ENCODE results near the gene ANKRD55.
A peak's percentile ranks its signal among the peaks of the same experiment; 100 is the strongest.
"Not testable (repeated sequence)": the region's sequence is repeated elsewhere in the genome, so short reads cannot be mapped to it uniquely, and the experiment has no call there.

ANKRD55 gene

GRCh38 chr5:56142614-56143372, 90.3 kb downstream of the ANKRD55 start:
- Mint-ChIP-seq H3K4me3 (no peak overlapping the region), H3K27ac (no peak overlapping the region), H3K4me1 (ENCODE audit: low read depth) (peaks cover 16% of the 10 kb centered on the region), H3K27me3 (no peaks in the 10 kb centered on the region), H3K9me3 (no peaks in the 10 kb centered on the region), H3K36me3 (ENCODE audit: low read depth) (no peaks in the 10 kb centered on the region)

DNA sequence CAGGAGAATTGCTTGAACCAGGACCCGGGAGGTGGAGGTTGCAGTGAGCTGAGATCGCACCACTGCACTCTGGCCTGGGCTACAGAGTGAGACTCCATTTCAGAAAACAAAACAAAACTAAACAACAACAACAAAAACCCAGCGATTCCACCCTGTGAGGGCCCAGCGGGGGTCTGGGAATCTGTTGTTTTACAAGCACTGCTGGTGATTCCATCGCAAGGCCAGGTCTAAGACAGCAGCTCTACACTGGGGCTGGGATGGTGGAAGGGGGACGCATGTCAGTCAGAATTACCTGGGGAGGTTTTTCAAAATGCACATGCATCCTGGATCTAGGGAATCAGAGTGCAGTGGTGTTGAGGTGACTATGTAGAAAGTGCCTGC, 90.9 kb downstream of the ANKRD55 start:
- H3K4me1 Mint-ChIP-seq (ENCODE audit: low read depth) = peaks cover 19% of the 10 kb centered on the region
- H3K27ac Mint-ChIP-seq = no peak overlapping the region
- no peaks in the 10 kb centered on the region for H3K27me3 Mint-ChIP-seq
- no peaks in the 10 kb centered on the region for H3K9me3 Mint-ChIP-seq
- no peaks in the 10 kb centered on the region for H3K36me3 Mint-ChIP-seq (ENCODE audit: low read depth)
- no peak overlapping the region for H3K4me3 Mint-ChIP-seq

DNA sequence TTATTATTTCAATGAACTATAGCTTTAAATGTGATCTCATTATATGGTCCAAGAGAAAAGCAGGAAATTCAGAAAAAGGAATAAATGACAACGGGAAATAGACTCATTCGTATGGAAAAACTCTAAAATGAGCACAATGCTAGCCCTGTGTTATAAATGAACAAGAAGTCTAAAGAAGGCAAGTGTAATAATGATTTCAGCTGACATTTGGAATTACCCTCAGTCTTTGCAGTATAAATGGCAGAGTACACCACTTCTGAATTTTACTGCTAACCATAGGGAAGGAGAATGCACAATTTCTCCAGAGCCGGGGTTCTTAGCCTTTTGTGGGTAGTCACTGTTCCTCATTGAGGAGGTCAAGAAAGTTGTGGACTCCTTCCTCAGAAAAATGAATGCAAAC, 93.1 kb downstream of the ANKRD55 start:
- H3K9me3 Mint-ChIP-seq = no peaks in the 10 kb centered on the region
- H3K27me3 Mint-ChIP-seq = no peaks in the 10 kb centered on the region
- H3K4me3 Mint-ChIP-seq = no peak overlapping the region
- H3K4me1 Mint-ChIP-seq (ENCODE audit: low read depth) = peaks cover 20% of the 10 kb centered on the region
- no peak overlapping the region for H3K27ac Mint-ChIP-seq
- H3K36me3 Mint-ChIP-seq (ENCODE audit: low read depth) = no peaks in the 10 kb centered on the region

- no peak overlapping the region for H3K27ac Mint-ChIP-seq
- H3K4me3 Mint-ChIP-seq = no peak overlapping the region
- H3K27me3 Mint-ChIP-seq = no peaks in the 10 kb centered on the region
- H3K9me3 Mint-ChIP-seq = peaks cover 6% of the 10 kb centered on the region
- no peaks in the 10 kb centered on the region for H3K36me3 Mint-ChIP-seq (ENCODE audit: low read depth)
- peaks cover 28% of the 10 kb centered on the region for H3K4me1 Mint-ChIP-seq (ENCODE audit: low read depth)
These were observed 102.5 kb downstream of the ANKRD55 start for GRCh38 chr5:56130664-56131063.

GRCh38 chr5:56129288-56129687, 103.8 kb downstream of the ANKRD55 start:
- Mint-ChIP-seq H3K4me3 (no peak overlapping the region), H3K4me1 (ENCODE audit: low read depth) (peaks cover 33% of the 10 kb centered on the region), H3K9me3 (peaks cover 6% of the 10 kb centered on the region), H3K27me3 (no peaks in the 10 kb centered on the region), H3K36me3 (ENCODE audit: low read depth) (no peaks in the 10 kb centered on the region), H3K27ac (no peak overlapping the region)

DNA sequence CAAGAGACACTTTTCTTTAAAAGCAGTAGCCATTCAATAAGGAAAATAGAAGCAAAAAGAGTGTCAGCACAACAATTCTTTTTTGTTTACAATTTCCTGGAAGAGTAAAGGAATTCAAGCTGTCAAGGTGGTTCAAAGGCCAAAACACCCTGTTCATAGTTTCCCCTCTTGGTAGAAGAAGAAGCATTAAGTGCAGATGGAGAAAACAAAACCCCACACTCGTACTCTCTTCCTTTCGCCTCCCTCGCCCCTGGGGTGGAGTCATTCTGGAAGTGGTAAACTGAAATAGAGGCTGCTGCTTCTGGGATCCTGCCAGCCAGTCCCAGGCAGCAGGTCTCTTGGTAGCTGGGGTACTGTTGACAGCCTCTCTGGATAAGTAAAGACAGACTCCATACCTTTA, 105.0 kb downstream of the ANKRD55 start:
- H3K27me3 Mint-ChIP-seq = no peaks in the 10 kb centered on the region
- H3K27ac Mint-ChIP-seq = peak overlapping the region; percentile 62
- peaks cover 6% of the 10 kb centered on the region for H3K9me3 Mint-ChIP-seq
- H3K4me3 Mint-ChIP-seq = peak overlapping the region; percentile 7
- peaks cover 43% of the 10 kb centered on the region for H3K4me1 Mint-ChIP-seq (ENCODE audit: low read depth)
- no peaks in the 10 kb centered on the region for H3K36me3 Mint-ChIP-seq (ENCODE audit: low read depth)

GRCh38 chr5:56126487-56127179, 106.5 kb downstream of the ANKRD55 start:
- Mint-ChIP-seq H3K27me3 (no peaks in the 10 kb centered on the region), H3K4me3 (peak overlapping the region; percentile 5), H3K9me3 (peaks cover 6% of the 10 kb centered on the region), H3K36me3 (ENCODE audit: low read depth) (no peaks in the 10 kb centered on the region), H3K4me1 (ENCODE audit: low read depth) (peaks cover 43% of the 10 kb centered on the region), H3K27ac (peak overlapping the region; percentile 12)

GRCh38 chr5:56123531-56124243, 109.4 kb downstream of the ANKRD55 start:
- Mint-ChIP-seq H3K27me3 (no peaks in the 10 kb centered on the region), H3K4me1 (ENCODE audit: low read depth) (peaks cover 43% of the 10 kb centered on the region), H3K4me3 (no peak overlapping the region), H3K27ac (no peak overlapping the region), H3K36me3 (ENCODE audit: low read depth) (no peaks in the 10 kb centered on the region), H3K9me3 (peaks cover 4% of the 10 kb centered on the region)

DNA sequence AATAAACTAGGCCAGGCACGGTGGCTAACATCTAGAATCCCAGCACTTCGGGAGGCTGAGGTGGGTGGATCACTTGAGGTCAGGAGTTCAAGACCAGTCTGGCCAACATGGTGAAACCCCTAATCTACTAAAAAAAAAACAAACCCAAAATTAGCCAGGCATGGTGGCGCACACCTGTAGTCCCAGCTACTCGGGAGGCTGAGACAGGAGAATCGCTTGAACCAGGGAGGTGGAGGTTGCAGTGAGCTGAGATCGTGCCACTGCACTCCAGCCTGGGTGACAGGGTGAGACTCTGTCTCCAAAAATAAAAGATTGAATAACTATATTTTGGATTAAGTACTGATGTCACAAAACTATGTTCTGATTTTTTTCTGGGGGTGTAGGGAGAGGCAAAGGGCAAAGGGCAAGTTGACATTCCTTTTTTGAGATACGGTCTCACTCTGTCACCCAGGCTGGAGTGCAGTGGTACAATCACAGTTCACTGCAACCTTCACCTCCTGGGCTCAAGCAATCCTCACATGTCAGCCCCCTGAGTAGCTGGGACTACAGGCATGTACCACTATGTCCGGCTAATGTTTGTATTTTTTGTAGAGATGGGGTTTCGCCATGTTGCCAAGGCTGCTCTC, 110.7 kb downstream of the ANKRD55 start:
- not testable (repeated sequence) for H3K27ac Mint-ChIP-seq; H3K36me3 Mint-ChIP-seq (ENCODE audit: low read depth)

GRCh38 chr5:56119050-56119449, 114.1 kb downstream of the ANKRD55 start:
- peaks cover 9% of the 10 kb centered on the region for H3K4me1 Mint-ChIP-seq (ENCODE audit: low read depth)
- H3K27ac Mint-ChIP-seq = no peak overlapping the region

More for the DNA sequence above, 110.7 kb downstream of the ANKRD55 start:
- H3K27me3 Mint-ChIP-seq, H3K9me3 Mint-ChIP-seq, H3K4me3 Mint-ChIP-seq: not testable (repeated sequence)
- peaks cover 31% of the 10 kb centered on the region for H3K4me1 Mint-ChIP-seq (ENCODE audit: low read depth)

GRCh38 chr5:56116599-56117141, 116.5 kb downstream of the ANKRD55 start:
- Mint-ChIP-seq H3K9me3 (peaks cover 4% of the 10 kb centered on the region), H3K27ac (no peak overlapping the region), H3K27me3 (no peaks in the 10 kb centered on the region), H3K36me3 (ENCODE audit: low read depth) (no peaks in the 10 kb centered on the region), H3K4me3 (no peak overlapping the region), H3K4me1 (ENCODE audit: low read depth) (no peaks in the 10 kb centered on the region)

More at GRCh38 chr5:56119050-56119449, 114.1 kb downstream of the ANKRD55 start:
- no peak overlapping the region for H3K4me3 Mint-ChIP-seq
- H3K27me3 Mint-ChIP-seq = no peaks in the 10 kb centered on the region
- no peaks in the 10 kb centered on the region for H3K36me3 Mint-ChIP-seq (ENCODE audit: low read depth)
- H3K9me3 Mint-ChIP-seq = peaks cover 4% of the 10 kb centered on the region

- Mint-ChIP-seq H3K27me3 (no peaks in the 10 kb centered on the region), H3K36me3 (ENCODE audit: low read depth) (no peaks in the 10 kb centered on the region), H3K27ac (no peak overlapping the region), H3K9me3 (peaks cover 4% of the 10 kb centered on the region), H3K4me3 (no peak overlapping the region), H3K4me1 (ENCODE audit: low read depth) (no peaks in the 10 kb centered on the region)
These were observed 117.5 kb downstream of the ANKRD55 start for GRCh38 chr5:56115589-56115988.

DNA sequence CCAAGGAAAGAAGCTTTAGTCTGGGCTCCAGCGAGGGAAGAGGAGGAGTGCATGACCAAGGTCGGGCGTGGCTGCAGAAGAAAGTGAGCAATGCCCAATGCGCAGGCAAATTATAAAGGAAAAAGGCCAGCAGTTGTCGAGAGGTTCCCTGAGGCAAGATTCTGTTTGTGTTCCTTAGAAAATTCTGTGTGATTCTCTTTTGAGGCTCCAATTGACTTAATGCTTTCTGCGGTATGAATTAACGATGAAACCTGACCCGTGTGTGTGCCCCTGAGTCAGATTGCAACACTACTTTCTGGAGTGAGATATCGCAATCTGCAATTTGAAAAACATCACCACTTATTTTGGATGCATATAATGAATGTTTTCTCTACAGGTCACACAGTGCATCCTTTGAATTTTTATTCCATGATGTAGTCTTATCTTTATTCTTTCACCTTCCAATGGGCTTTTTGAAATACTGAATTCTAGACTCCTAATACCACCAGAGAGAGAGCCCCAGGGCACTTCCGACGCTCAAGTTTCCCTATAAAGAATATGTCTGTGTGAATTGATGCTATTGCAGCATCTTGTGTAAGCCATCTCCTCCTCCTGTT, 120.5 kb downstream of the ANKRD55 start:
- Mint-ChIP-seq H3K4me1 (ENCODE audit: low read depth) (peaks cover 5% of the 10 kb centered on the region), H3K4me3 (no peak overlapping the region), H3K9me3 (no peaks in the 10 kb centered on the region), H3K27ac (no peak overlapping the region), H3K36me3 (ENCODE audit: low read depth) (no peaks in the 10 kb centered on the region), H3K27me3 (no peaks in the 10 kb centered on the region)

GRCh38 chr5:56111404-56111781, 121.7 kb downstream of the ANKRD55 start:
- Mint-ChIP-seq H3K27ac (no peak overlapping the region), H3K36me3 (ENCODE audit: low read depth) (no peaks in the 10 kb centered on the region), H3K4me3 (no peak overlapping the region), H3K4me1 (ENCODE audit: low read depth) (peaks cover 17% of the 10 kb centered on the region), H3K27me3 (no peaks in the 10 kb centered on the region), H3K9me3 (no peaks in the 10 kb centered on the region)

All from stimulated activated naive CD8-positive, alpha-beta T cell treated with anti-CD3 and anti-CD28 coated beads, Interleukin-15, Interleukin-2, amounts not matched to agents 100 ng/mL and 50 ng/mL, for 24 hours (primary cell).